ENCODE data around the gene ROCK1. TPM values are rescaled to one million over a fixed set of nuclear protein-coding genes. Genes with fewer than 3 reads are reported as not detected.

Gene ROCK1
- total RNA-seq, 2 donors from 2014 or later: 109 to 114 TPM

DNA sequence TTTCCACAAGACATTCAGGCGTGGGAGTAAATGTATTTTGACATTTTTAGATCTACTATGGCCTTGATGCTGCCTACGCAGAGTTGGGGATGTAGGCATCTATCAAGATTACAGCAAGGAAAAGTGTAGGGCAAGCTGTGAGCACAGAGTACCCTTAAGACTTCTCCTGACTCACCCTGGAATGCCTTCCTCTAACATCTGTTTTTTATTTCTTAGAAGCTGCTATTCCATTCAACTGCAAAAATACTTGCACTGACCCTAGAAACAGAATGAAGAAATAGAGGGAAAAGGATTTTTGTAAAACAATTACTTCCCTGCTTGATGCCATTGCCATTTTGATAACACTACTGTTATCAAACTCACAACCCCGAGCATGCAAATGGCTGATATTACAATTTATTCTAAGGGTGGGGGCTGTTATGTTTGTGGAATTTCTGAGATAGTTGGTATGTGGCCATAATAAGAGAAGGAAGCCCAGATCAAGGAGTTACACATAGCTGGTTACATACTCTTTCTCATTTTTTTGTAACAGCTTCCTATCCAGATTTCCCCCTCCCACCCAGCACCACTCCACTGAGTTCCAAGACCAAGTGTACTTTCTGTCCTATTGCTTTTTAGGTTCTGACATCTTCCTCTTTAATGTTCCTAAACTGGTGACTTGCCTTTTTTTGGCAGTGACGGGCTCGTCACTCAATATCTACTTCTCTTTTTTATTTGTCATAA, 6.0 kb upstream of the ROCK1 start:
- no peak overlapping the region for H3K27ac Mint-ChIP-seq
- no peak overlapping the region for H3K4me3 Mint-ChIP-seq
- H3K27me3 Mint-ChIP-seq: peaks cover 5% of the 10 kb centered on the region
- no peaks in the 10 kb centered on the region for H3K36me3 Mint-ChIP-seq (ENCODE audit: low read depth)
- peaks cover 5% of the 10 kb centered on the region for H3K4me1 Mint-ChIP-seq
- no peak for DNase-seq
- H3K9me3 ChIP-seq (ENCODE audit: control insufficient read depth, low read length, poor library complexity, severe bottlenecking): no peaks in the 10 kb centered on the region
- ATAC-seq: no peak

DNA sequence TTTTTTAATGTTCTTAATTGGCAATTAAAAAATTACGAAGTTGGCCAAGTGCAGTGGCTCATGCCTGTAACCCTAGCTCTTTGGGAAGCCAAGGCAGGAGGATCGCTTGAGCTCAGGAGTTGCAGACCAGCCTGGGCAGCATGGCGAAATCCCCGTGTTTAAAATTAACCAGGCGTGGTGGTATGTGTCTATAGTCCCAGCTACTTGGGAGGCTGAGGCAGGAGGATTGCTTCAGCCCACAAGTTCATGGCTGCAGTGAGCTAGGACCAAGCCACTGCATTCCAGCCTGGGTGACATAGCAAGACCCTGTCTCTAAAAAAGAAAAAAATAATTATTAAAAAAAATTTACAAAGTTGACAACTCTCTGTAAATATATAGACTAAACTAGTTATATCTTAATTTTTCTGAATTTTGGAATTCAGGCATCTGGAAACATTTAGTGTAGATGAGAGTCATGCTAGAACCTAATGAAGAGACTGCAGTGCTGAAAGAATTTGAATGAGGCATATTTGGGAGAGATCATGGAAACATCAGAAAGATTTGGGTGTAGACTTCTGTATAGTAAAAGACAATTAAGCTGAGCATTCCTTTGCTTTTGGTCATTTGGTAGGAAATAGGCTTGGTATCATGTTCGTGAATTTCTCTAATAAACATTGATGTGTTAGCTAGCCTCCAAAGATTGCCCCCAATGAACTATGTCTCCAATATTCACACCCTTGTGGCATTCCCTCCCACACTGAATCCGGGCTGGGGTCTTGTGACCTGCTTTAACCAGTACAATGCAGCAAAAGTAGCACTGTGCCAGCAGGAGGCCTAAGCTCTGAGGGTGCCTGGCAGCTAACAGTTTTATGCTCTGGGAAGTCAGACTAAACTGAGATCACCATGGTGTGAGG, 4.2 kb upstream of the ROCK1 start:
- Mint-ChIP-seq H3K4me3 (no peak overlapping the region), H3K27me3 (peaks cover 5% of the 10 kb centered on the region), H3K4me1 (peaks cover 8% of the 10 kb centered on the region), H3K27ac (no peak overlapping the region), H3K36me3 (ENCODE audit: low read depth) (peaks cover under 1% of the 10 kb centered on the region)
- no peaks in the 10 kb centered on the region for H3K9me3 ChIP-seq (ENCODE audit: control insufficient read depth, low read length, poor library complexity, severe bottlenecking)
- ATAC-seq (no peak), DNase-seq (no peak)

DNA sequence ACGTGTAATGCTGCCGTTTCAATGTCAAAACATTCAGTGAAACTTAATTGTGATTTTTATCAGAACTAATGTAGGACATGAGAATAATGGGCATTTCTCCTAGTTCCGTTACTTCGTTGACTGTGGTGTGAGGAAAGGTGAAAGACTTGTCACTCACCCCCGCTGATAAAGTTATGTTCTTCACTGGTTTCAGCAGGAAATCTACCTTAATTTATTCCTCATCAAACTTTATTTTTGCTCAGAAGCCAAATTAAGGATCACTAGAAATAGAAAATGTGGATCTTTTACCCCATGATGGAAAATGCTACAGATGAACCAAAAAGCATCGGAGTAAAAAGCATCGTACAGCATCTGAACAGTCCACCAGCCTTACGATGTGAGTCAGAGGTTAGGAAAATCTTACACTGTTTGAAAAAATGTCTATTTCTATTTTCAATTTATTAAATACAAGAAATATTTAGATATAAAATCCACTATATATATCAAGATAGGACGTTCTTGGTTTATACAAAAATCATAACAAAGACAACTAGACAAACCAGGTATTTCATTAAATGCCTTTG, 1.0 kb upstream of the ROCK1 start:
- Mint-ChIP-seq H3K36me3 (ENCODE audit: low read depth) (peaks cover 4% of the 10 kb centered on the region), H3K4me3 (peak overlapping the region; percentile 99), H3K4me1 (peaks cover 8% of the 10 kb centered on the region), H3K27ac (no peak overlapping the region), H3K27me3 (no peaks in the 10 kb centered on the region)
- DNase-seq: no peak
- no peak for ATAC-seq
- no peaks in the 10 kb centered on the region for H3K9me3 ChIP-seq (ENCODE audit: control insufficient read depth, low read length, poor library complexity, severe bottlenecking)

DNA sequence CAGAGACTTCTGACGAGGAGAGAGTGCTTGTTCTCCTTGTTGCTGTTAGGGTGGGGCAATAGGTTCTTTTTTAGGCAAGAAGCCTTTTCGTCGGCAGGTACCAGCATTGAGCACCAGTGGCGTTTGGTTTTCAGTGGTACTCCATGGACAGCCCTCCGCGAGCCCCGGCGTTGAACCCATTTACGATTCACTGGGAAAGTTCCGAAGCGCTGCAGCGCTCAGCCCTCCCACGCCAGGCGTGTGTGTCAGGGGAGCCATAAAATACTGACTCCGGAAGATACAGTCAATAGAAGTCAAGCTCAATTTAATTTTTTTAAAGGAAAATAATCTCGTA, 494 bp upstream of the ROCK1 start:
- Mint-ChIP-seq H3K4me3 (peak overlapping the region; percentile 99), H3K27me3 (no peaks in the 10 kb centered on the region), H3K4me1 (peaks cover 8% of the 10 kb centered on the region), H3K36me3 (ENCODE audit: low read depth) (peaks cover 4% of the 10 kb centered on the region), H3K27ac (no peak overlapping the region)
- ATAC-seq (peak; percentile 46), DNase-seq (peak in 1 of 3 donors; percentile 16)
- H3K9me3 ChIP-seq (ENCODE audit: control insufficient read depth, low read length, poor library complexity, severe bottlenecking): no peaks in the 10 kb centered on the region

DNA sequence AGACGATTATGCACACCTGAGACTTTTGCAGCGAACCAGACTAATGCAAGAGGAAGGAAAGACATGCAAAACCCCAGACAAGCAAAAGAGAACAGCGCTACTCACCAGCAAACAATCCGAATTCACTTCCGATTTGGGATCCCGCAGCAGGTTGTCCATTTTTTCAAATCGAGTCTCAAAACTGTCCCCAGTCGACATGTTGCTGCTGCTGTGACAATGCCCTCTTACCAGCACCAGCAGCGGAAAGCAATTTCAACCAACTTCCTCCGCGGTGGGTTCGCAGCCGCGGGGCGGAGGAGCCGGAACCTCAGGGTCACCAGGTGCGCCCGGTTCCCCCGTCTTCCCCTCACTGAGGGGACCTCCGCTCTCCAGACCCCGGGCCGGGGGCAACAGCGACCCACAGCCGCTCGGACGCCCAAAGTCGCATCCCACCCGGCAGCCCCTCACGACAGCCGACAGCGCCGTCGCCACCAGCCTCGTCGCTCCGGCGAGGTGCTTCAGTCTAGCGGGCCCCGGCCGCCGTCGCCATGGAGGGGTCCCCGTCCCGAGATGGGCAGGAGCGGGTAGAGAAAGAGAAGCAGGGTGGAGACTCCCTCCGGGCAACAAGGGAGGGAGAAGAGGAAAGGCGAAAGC, 784 bp downstream of the ROCK1 start:
- Mint-ChIP-seq H3K27me3 (no peaks in the 10 kb centered on the region), H3K4me1 (peaks cover 16% of the 10 kb centered on the region), H3K36me3 (ENCODE audit: low read depth) (peaks cover 4% of the 10 kb centered on the region), H3K27ac (no peak overlapping the region), H3K4me3 (peak overlapping the region; percentile 99)
- DNase-seq (peak; percentile 50 to 61 (median 50)), ATAC-seq (peak; percentile 44)
- no peaks in the 10 kb centered on the region for H3K9me3 ChIP-seq (ENCODE audit: control insufficient read depth, low read length, poor library complexity, severe bottlenecking)

DNA sequence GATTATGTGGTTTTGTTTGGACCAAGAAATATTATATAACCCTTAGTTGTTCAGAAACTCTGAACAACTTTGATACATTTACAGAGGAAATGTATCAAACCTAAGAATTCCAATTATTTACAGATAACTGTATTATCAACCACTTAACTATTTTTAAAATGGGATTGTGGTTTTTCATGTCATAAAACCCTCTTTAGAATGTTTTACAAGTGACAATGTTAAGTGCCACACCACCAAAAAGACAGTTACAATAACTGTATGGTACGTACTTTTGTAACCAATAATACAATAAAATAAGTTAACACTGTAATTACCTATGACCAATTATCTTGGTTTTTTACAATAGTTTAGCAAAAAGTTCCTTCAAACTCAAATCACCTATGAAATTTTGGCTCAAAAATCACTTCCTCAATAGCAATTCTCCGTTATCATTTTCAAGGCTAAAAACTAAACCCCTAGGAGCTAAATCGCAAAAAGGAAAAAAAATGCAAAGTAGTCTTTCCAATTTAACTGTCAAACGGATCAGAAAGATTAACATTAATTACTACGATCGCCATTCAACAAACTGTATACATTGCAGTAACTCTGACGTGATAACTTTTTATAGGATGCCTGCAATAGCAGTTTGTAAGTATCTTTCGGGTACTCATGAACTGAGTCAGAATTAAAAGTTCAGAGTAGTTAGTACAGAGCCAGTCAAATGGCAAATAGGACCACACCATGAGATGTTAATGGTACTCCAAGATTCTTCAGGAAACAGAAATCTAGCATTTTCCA, 1.5 kb downstream of the ROCK1 start:
- no peak overlapping the region for H3K27ac Mint-ChIP-seq

DNA sequence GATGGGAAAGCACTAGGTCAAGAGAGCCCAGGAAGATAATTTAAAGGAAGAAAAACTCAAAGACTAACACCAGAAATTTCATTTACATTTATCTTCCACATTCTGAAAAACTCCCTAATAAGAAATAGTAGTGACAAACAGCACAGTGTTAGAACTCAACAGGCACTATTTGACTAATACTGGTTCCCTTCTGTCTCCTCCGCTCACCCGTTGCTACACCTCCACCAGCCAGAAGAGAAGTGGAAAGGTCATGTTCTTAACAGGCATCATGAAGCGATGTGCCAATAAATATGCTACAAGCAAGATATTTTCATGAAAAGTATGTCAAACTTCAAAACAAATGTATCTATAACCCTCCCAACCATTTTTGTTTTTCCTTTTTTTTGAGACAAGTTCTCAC, 5.7 kb downstream of the ROCK1 start:
- H3K9me3 ChIP-seq (ENCODE audit: control insufficient read depth, low read length, poor library complexity, severe bottlenecking): no peaks in the 10 kb centered on the region
- Mint-ChIP-seq H3K4me3 (peak overlapping the region; percentile 81), H3K36me3 (ENCODE audit: low read depth) (peaks cover 4% of the 10 kb centered on the region), H3K4me1 (peaks cover 43% of the 10 kb centered on the region), H3K27me3 (no peaks in the 10 kb centered on the region), H3K27ac (peak overlapping the region; percentile 77)
- no peak for ATAC-seq
- no peak for DNase-seq

More for the DNA sequence above, 1.5 kb downstream of the ROCK1 start:
- Mint-ChIP-seq H3K4me3 (peak overlapping the region; percentile 99), H3K36me3 (ENCODE audit: low read depth) (peaks cover 4% of the 10 kb centered on the region), H3K4me1 (peaks cover 23% of the 10 kb centered on the region), H3K27me3 (no peaks in the 10 kb centered on the region)
- no peaks in the 10 kb centered on the region for H3K9me3 ChIP-seq (ENCODE audit: control insufficient read depth, low read length, poor library complexity, severe bottlenecking)
- DNase-seq: no peak
- no peak for ATAC-seq

DNA sequence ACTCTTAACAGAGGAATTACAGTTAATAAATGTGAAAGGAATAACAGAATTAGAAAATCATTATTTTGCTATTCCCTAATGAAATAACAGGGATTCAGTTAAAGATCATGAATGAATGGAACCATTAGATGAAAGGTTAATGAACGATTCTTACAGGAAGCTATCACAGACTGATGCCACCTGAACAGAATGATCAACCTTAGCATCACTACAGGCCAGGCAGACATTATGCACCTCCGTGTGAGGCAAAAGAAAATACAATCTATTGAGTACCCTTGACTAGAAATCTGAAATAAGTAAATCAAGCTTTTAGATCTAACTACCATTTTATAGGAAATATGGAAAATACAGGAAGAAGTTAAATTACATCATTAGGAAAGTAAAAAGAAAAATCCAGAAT, 10.4 kb downstream of the ROCK1 start:
- Mint-ChIP-seq H3K4me3 (peak overlapping the region; percentile 80), H3K27me3 (no peaks in the 10 kb centered on the region), H3K4me1 (peaks cover 64% of the 10 kb centered on the region), H3K27ac (peak overlapping the region; percentile 73), H3K36me3 (ENCODE audit: low read depth) (peaks cover 2% of the 10 kb centered on the region)
- DNase-seq (no peak), ATAC-seq (peak; percentile 46)
- H3K9me3 ChIP-seq (ENCODE audit: control insufficient read depth, low read length, poor library complexity, severe bottlenecking): no peaks in the 10 kb centered on the region

DNA sequence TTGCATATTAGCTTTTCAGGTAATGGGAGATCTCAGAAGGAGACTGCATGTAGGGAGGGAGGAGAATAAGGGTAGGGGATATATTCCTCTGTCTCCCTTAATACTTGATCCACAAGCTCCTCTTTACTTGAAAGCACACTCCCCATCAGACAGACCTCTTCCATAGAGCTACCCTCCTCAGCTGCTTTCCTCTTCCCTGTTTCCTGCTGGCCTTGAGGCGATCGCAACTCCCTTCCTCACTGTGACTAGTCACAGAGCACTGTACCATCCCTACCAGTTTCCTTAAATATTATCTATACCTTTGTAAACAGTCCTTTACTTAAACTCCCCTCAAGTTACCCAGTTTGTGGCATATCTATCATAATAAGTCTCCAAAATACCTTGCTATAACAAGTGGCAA, 10.9 kb downstream of the ROCK1 start:
- peaks cover 59% of the 10 kb centered on the region for H3K4me1 Mint-ChIP-seq
- peaks cover 2% of the 10 kb centered on the region for H3K36me3 Mint-ChIP-seq (ENCODE audit: low read depth)
- H3K27me3 Mint-ChIP-seq: no peaks in the 10 kb centered on the region
- DNase-seq: no peak
- ATAC-seq: no peak
- peak overlapping the region; percentile 73 for H3K27ac Mint-ChIP-seq
- H3K4me3 Mint-ChIP-seq: peak overlapping the region; percentile 80
- no peaks in the 10 kb centered on the region for H3K9me3 ChIP-seq (ENCODE audit: control insufficient read depth, low read length, poor library complexity, severe bottlenecking)

DNA sequence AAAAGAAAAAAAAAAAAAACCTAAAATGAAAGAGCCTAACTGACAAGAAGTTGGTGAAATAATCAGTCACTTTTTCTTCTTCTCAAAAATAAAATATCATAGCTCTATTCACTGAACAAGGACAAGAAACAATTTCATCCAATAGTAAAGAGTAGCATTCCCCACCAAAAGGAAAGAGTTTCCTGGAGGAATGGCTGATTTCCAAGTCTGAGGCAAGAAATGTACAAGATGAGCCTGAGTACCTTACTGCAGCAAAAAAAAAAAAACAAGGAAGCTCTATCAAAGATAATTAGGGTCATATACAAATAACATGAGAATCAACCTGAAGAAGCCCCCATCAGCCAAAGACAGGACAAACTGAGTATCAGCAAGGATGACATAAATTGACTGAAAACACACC, 11.5 kb downstream of the ROCK1 start:
- Mint-ChIP-seq H3K4me3 (no peak overlapping the region), H3K27me3 (no peaks in the 10 kb centered on the region), H3K27ac (peak overlapping the region; percentile 73), H3K4me1 (peaks cover 56% of the 10 kb centered on the region), H3K36me3 (ENCODE audit: low read depth) (peaks cover 2% of the 10 kb centered on the region)
- DNase-seq (no peak), ATAC-seq (no peak)
- H3K9me3 ChIP-seq (ENCODE audit: control insufficient read depth, low read length, poor library complexity, severe bottlenecking): no peaks in the 10 kb centered on the region

DNA sequence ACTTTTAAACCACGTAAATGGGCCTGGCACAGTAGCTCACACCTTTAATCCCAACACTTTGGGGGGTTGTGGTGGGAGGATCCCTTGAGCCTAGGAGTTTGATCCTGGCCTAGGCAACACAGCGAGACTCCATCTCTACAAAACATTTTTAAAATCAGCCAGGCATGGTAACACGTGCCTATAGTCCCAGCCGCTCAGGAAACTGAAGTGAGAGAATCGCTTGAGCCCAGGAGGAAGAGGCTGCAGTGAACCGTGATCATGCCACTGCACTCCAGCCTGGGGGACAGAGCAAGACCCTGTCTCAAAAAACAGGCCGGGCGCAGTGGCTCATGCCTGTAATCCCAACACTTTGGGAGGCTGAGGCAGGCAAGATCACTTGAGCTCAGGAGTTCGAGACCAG, 12.2 kb downstream of the ROCK1 start:
- ATAC-seq: peak; percentile 23
- H3K27ac Mint-ChIP-seq: peak overlapping the region; percentile 73

DNA sequence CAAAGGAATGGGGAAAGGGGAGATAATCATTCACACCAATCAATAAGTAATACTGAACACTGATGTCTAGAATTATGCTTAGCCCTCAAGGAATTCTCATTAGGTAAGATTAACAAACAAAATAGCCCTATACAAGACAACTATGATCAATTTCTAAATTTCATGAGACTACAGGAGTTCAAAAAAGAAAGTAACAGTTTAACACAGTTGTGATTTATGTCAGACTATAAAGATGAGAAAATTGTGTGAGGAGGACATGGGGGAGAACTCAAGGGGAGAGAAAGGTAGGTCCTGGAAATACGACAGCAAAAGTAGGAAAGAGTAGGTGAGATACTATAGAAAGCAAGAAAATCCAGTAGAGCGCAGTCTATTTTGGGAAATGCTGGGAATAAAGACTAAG, 14.9 kb downstream of the ROCK1 start:
- ATAC-seq (no peak), DNase-seq (no peak)
- Mint-ChIP-seq H3K4me3 (no peak overlapping the region), H3K27me3 (no peaks in the 10 kb centered on the region), H3K36me3 (ENCODE audit: low read depth) (peaks cover 2% of the 10 kb centered on the region), H3K4me1 (peaks cover 40% of the 10 kb centered on the region), H3K27ac (peak overlapping the region; percentile 81)
- no peaks in the 10 kb centered on the region for H3K9me3 ChIP-seq (ENCODE audit: control insufficient read depth, low read length, poor library complexity, severe bottlenecking)

More for the DNA sequence above, 12.2 kb downstream of the ROCK1 start:
- no peaks in the 10 kb centered on the region for H3K9me3 ChIP-seq (ENCODE audit: control insufficient read depth, low read length, poor library complexity, severe bottlenecking)
- H3K4me3 Mint-ChIP-seq: peak overlapping the region; percentile 21
- H3K36me3 Mint-ChIP-seq (ENCODE audit: low read depth): peaks cover 2% of the 10 kb centered on the region
- peaks cover 51% of the 10 kb centered on the region for H3K4me1 Mint-ChIP-seq
- no peaks in the 10 kb centered on the region for H3K27me3 Mint-ChIP-seq
- no peak for DNase-seq
